Astrocyte (in vitro differentiated cells and primary cell): ENCODE data around the gene HMCN2. TPM values are rescaled to one million over a fixed set of nuclear protein-coding genes. Genes with fewer than 3 reads are reported as not detected.

Experiments
- DNase-seq: peaks from one replicate; pipeline ENCODE4 v3.0.0-alpha.2; 2010; ENCODE audit warnings: low read depth
- FAIRE-seq: peaks from 2 replicates; lab custom pipeline; 2011; peaks lifted over from hg19 to GRCh38; lab: Jason Lieb, UNC
- H2AFZ ChIP-seq: 2 replicates; pipeline ENCODE4 v1.6.0; 2012; ENCODE audit warnings: low read depth, low read length, inconsistent platforms
- H3K27ac ChIP-seq: 2 replicates; pipeline ENCODE4 v1.5.1; 2011; ENCODE audit warnings: low read depth, low read length, inconsistent platforms
- H3K27me3 ChIP-seq: 2 replicates; pipeline ENCODE4 v1.6.0; 2011; ENCODE audit warnings: low read length, inconsistent platforms; ENCODE audit not compliant: insufficient read depth
- H3K36me3 ChIP-seq: 2 replicates; pipeline ENCODE4 v1.5.1; 2011; ENCODE audit warnings: low read length, inconsistent platforms; ENCODE audit not compliant: insufficient read depth
- H3K4me1 ChIP-seq: 2 replicates; pipeline ENCODE4 v1.5.1; 2011; ENCODE audit warnings: low read length, inconsistent platforms; ENCODE audit not compliant: insufficient read depth
- H3K4me2 ChIP-seq: 2 replicates; pipeline ENCODE4 v1.6.0; 2012; ENCODE audit warnings: low read length, inconsistent platforms
- H3K4me3 ChIP-seq: 2 replicates; pipeline ENCODE4 v1.5.1; 2011; ENCODE audit warnings: low read depth, mild to moderate bottlenecking, low read length, inconsistent platforms; ENCODE audit not compliant: insufficient read depth
- H3K79me2 ChIP-seq: 2 replicates; pipeline ENCODE4 v1.6.0; 2012; ENCODE audit warnings: mild to moderate bottlenecking, low read length, inconsistent platforms; ENCODE audit not compliant: insufficient read depth
- H3K9ac ChIP-seq: 2 replicates; pipeline ENCODE4 v1.6.0; 2012; ENCODE audit warnings: mild to moderate bottlenecking, low read length, inconsistent platforms
- H3K9me3 ChIP-seq: 2 replicates; pipeline ENCODE4 v1.5.1; 2012; ENCODE audit warnings: low read depth, mild to moderate bottlenecking, low read length, inconsistent platforms; ENCODE audit not compliant: insufficient read depth
- H4K20me1 ChIP-seq: 2 replicates; pipeline ENCODE4 v1.6.0; 2012; ENCODE audit warnings: low read length, inconsistent platforms; ENCODE audit not compliant: insufficient read depth
- H3K27ac Mint-ChIP-seq: one replicate; pipeline ENCODE4 v1.8.0; 2021; ENCODE audit warnings: mild to moderate bottlenecking, mixed read lengths; ENCODE audit not compliant: unreplicated experiment
- H3K27me3 Mint-ChIP-seq: one replicate; pipeline ENCODE4 v1.8.0; 2021; ENCODE audit warnings: low read depth, mixed read lengths; ENCODE audit not compliant: unreplicated experiment
- H3K36me3 Mint-ChIP-seq: one replicate; pipeline ENCODE4 v1.8.0; 2021; ENCODE audit warnings: low read depth, mixed read lengths; ENCODE audit not compliant: unreplicated experiment
- H3K4me1 Mint-ChIP-seq: one replicate; pipeline ENCODE4 v1.8.0; 2021; ENCODE audit warnings: low read depth, mixed read lengths; ENCODE audit not compliant: unreplicated experiment
- H3K4me3 Mint-ChIP-seq: one replicate; pipeline ENCODE4 v1.8.0; 2021; ENCODE audit warnings: mild to moderate bottlenecking, moderate library complexity, mixed read lengths; ENCODE audit not compliant: unreplicated experiment
- H3K9me3 Mint-ChIP-seq: one replicate; pipeline ENCODE4 v1.8.0; 2021; ENCODE audit warnings: mild to moderate bottlenecking, mixed read lengths; ENCODE audit not compliant: unreplicated experiment
- CTCF ChIP-seq: IDR thresholded peaks from 2 replicates; pipeline ENCODE4 v1.5.1; 2011; ENCODE audit warnings: low read depth, mild to moderate bottlenecking, inconsistent platforms, low read length, moderate library complexity; ENCODE audit not compliant: insufficient read depth
- EZH2 ChIP-seq: IDR thresholded peaks from 2 replicates; pipeline ENCODE4 v1.6.1; 2012; ENCODE audit warnings: mild to moderate bottlenecking, low read length, inconsistent platforms; ENCODE audit not compliant: insufficient read depth
- total RNA-seq: library from RNA; stranded (reverse); gene quantifications from 2 replicates; pipeline ENCODE4 v1.2.1, GENCODE V29; 2021

HMCN2 gene
- total RNA-seq, 1 donor from 2014 or later = 1.6 TPM

- Mint-ChIP-seq H3K27me3 (peaks cover 22% of the 10 kb centered on the region), H3K36me3 (peaks cover 17% of the 10 kb centered on the region)
Observed at GRCh38 chr9:130459941-130460669, 194.5 kb downstream of the HMCN2 start.

GRCh38 chr9:130461218-130461630 is 195.7 kb downstream of the HMCN2 start:
- no peaks in the 10 kb centered on the region for H3K4me1 Mint-ChIP-seq
- H3K4me3 Mint-ChIP-seq = no peak overlapping the region
- Histone ChIP-seq H3K4me3 (no peak overlapping the region), H2AFZ (no peak overlapping the region), H3K27ac (no peak overlapping the region), H3K27me3 (peaks cover 8% of the 10 kb centered on the region), H4K20me1 (no peaks in the 10 kb centered on the region), H3K9ac (no peak overlapping the region), H3K79me2 (no peaks in the 10 kb centered on the region), H3K9me3 (no peaks in the 10 kb centered on the region), H3K36me3 (no peaks in the 10 kb centered on the region), H3K4me1 (no peaks in the 10 kb centered on the region), H3K4me2 (no peak overlapping the region)
- no peak for FAIRE-seq
- H3K9me3 Mint-ChIP-seq = no peaks in the 10 kb centered on the region
- DNase-seq = no peak
- peak; percentile 50 for TF ChIP-seq CTCF
- no peak for TF ChIP-seq EZH2
- peaks cover 17% of the 10 kb centered on the region for H3K36me3 Mint-ChIP-seq
- no peak overlapping the region for H3K27ac Mint-ChIP-seq
- H3K27me3 Mint-ChIP-seq = peaks cover 22% of the 10 kb centered on the region

More at GRCh38 chr9:130459941-130460669, 194.5 kb downstream of the HMCN2 start:
- Mint-ChIP-seq H3K4me1 (no peaks in the 10 kb centered on the region), H3K9me3 (no peaks in the 10 kb centered on the region), H3K4me3 (no peak overlapping the region), H3K27ac (no peak overlapping the region)
- no peak overlapping the region for H2AFZ ChIP-seq
- H3K4me1 ChIP-seq = no peaks in the 10 kb centered on the region
- no peaks in the 10 kb centered on the region for H4K20me1 ChIP-seq
- no peak for DNase-seq
- no peak overlapping the region for H3K27ac ChIP-seq
- no peak overlapping the region for H3K4me2 ChIP-seq
- H3K36me3 ChIP-seq = no peaks in the 10 kb centered on the region
- H3K79me2 ChIP-seq = no peaks in the 10 kb centered on the region
- TF ChIP-seq EZH2 = no peak
- TF ChIP-seq CTCF = no peak
- peaks cover 7% of the 10 kb centered on the region for H3K27me3 ChIP-seq
- H3K9ac ChIP-seq = no peak overlapping the region
- no peak for FAIRE-seq
- no peaks in the 10 kb centered on the region for H3K9me3 ChIP-seq
- H3K4me3 ChIP-seq = no peak overlapping the region

DNA sequence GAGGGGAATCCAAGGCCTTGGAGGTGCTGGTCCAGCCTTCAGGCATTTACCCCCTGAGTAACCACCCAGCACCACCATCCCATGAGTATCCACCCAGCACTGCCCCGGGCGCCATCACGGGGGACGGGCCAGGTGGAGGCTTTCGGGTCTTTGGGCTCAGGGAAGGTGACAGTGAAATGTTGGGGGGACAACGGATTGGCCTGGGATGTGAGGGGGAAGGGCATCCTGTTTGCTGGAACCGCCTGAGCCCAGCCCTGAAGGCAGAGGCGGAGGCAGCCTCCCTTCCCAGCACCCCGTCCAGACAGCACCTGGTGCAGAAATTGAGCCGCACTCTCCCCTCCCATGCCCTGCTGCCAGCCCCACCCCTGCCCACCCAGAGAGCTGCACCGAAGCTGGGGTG is 196.2 kb downstream of the HMCN2 start:
- Mint-ChIP-seq H3K4me3 (no peak overlapping the region), H3K27ac (no peak overlapping the region), H3K9me3 (no peaks in the 10 kb centered on the region), H3K27me3 (peaks cover 19% of the 10 kb centered on the region), H3K4me1 (no peaks in the 10 kb centered on the region), H3K36me3 (peaks cover 17% of the 10 kb centered on the region)
- Histone ChIP-seq H3K4me1 (no peaks in the 10 kb centered on the region), H3K9ac (no peak overlapping the region), H3K27ac (no peak overlapping the region), H3K4me3 (no peak overlapping the region), H3K36me3 (no peaks in the 10 kb centered on the region), H4K20me1 (no peaks in the 10 kb centered on the region), H3K79me2 (no peaks in the 10 kb centered on the region), H3K27me3 (peaks cover 12% of the 10 kb centered on the region), H2AFZ (no peak overlapping the region), H3K9me3 (no peaks in the 10 kb centered on the region), H3K4me2 (no peak overlapping the region)
- TF ChIP-seq CTCF (no peak), EZH2 (no peak)
- no peak for DNase-seq
- no peak for FAIRE-seq
